Measurements from ENCODE around the gene TTC12. TPM values are rescaled to one million over a fixed set of nuclear protein-coding genes. Genes with fewer than 3 reads are reported as not detected.

TTC12 gene
- total and polyA plus RNA-seq, 9 of the 15 experiments (the other 6 are each of a cell fraction or from before 2014, with no cell fraction given): 5.1 to 19.9 (median 13.4) TPM

GRCh38 chr11:113316256-113316655 lies 1.9 kb downstream of the TTC12 start:
- Histone ChIP-seq H3K4me3 (no peak overlapping the region), H3K4me1 (replicated peaks in 1 of 2; ENCODE audit: control insufficient read depth in 2 of 2, insufficient read depth in 2 of 2, low read length in 2 of 2) (peaks cover 5 to 8% of the 10 kb centered on the region in 2 experiments; a peak in 4 of 5 replicates), H3K27me3 (ENCODE audit: control insufficient read depth in 2 of 2, insufficient read depth in 2 of 2, low read length in 2 of 2) (no peaks in the 10 kb centered on the region), H3K27ac (ENCODE audit: extremely low read depth, low read depth, low read length) (no peak overlapping the region), H3K4me2 (ENCODE audit: insufficient read depth, low read length) (no peak overlapping the region), H3K9me3 (replicated peaks; ENCODE audit: control insufficient read depth, insufficient read depth, low read depth, low read length) (no peaks in the 10 kb centered on the region), H3K36me3 (ENCODE audit: control insufficient read depth, insufficient read depth, low read length) (no peaks in the 10 kb centered on the region), H2AFZ (ENCODE audit: low read depth, low read length) (no peak overlapping the region), H3K9me1 (ENCODE audit: control insufficient read depth, insufficient read depth, low read length) (no peaks in the 10 kb centered on the region), H3K9ac (ENCODE audit: insufficient read depth in 1 of 2, low read depth in 2 of 2, low read length in 2 of 2) (no peak overlapping the region), H4K20me1 (replicated peaks; ENCODE audit: control insufficient read depth, insufficient read depth, low read length) (no peaks in the 10 kb centered on the region), H3K79me2 (ENCODE audit: control insufficient read depth, insufficient read depth, low read length) (peaks cover 6% of the 10 kb centered on the region; the same call in 2 of the 3 replicates)
- ChIA-PET CTCF (ENCODE audit: low intra/inter-chr PET ratio) (no interaction called here), POLR2A (interaction anchor here (0.7 kb wide), 1 partner anchor 582 kb away, joined by 4 read pairs; no protein-coding TSS in a partner anchor)
- ATAC-seq (no peak), FAIRE-seq (no peak), DNase-seq (ENCODE audit: extremely low read depth in 1 of 4, low spot score in 3 of 4) (no peak)
- intact Hi-C loops (cut with micrococcal nuclease) (no loop called here), in situ Hi-C loops (cut with MboI) (loop anchor here (25.0 kb wide), 2 partner anchors 221 to 946 kb away; no protein-coding TSS in a partner anchor)
- no TSS peak for BruUV-seq (replicated peaks)
- 69% methylated on average over 1 of the region's 1 CpG for WGBS (ENCODE audit: insufficient coverage, low coverage, missing lambda C conversion rate)
- TF ChIP-seq SMC3 (conservative IDR thresholded peaks at IDR 0.05; ENCODE audit: insufficient read depth, low read depth, low read length) (no peak), ZNF239 (CRISPR knock-in tag; IDR thresholded peaks at IDR 0.05) (no peak), XRCC3 (IDR thresholded peaks at IDR 0.05) (no peak), ZNF133 (CRISPR knock-in tag; IDR thresholded peaks at IDR 0.05) (no peak), ZNF445 (CRISPR knock-in tag; IDR thresholded peaks at IDR 0.05; ENCODE audit: low read depth) (no peak), SNRNP70 (optimal IDR thresholded peaks at IDR 0.05; ENCODE audit: low read depth, low read length) (no peak), ZNF695 (CRISPR knock-in tag; IDR thresholded peaks at IDR 0.05) (no peak), GTF2E2 (tag; IDR thresholded peaks at IDR 0.05) (no peak), CHD4 (IDR thresholded peaks at IDR 0.05; ENCODE audit: insufficient read depth, insufficient replicate concordance, low read depth, low read length, poor library complexity, severe bottlenecking) (no peak), ZNF197 (CRISPR knock-in tag; IDR thresholded peaks at IDR 0.05; ENCODE audit: low read depth) (no peak), ZHX1 (conservative IDR thresholded peaks at IDR 0.05; ENCODE audit: low read length) (no peak), MNT (conservative IDR thresholded peaks at IDR 0.05) (no peak), SMAD2 (IDR thresholded peaks at IDR 0.05; ENCODE audit: low read depth, low read length) (no peak), FOXP4 (CRISPR knock-in tag; IDR thresholded peaks at IDR 0.05; ENCODE audit: borderline replicate concordance) (no peak)
